Measurements from ENCODE around the gene LINC01488.

LINC01488 gene

DNA sequence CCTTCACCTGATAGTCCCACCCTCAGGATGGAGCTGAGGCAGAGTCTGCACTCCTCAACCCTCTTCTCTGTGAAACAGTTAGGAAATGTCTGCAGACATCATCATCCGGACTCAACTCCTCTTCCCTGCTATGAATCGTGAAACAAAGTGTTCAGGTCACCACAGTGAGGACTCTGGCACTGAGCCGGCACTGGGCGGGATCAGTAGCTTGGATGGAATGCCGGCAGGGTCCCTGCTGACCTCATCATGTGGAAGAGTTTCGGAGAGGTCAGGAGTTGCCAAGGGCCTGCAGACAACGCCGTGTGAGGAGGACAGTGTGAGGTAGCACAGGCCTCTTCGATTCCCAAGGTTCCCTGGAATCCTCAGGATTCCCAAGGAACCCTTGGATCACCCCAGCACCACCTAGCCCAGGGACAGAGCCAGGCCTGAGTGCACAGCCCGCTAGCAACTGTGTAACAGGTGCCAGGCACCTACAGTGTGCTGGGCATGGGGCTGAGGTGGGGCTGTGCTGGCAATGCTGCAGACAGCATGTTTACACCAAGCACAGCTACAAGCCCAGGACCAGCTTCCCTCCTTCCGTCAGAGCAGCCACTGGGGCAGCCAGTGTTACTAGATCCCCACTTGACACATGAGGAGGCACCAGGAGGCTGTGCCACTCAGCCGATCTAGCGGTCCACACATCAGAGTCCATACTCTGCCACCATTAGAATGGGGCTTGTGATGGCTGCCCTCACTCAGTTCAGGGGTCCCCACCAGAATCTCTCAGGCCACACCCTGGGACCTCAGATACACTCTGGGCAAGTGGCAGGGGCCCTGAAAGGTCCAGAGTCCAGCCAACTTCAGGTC, 693 bp upstream of the LINC01488 start:
- no peak for DNase-seq

- DNase-seq: no peak
These were observed 859 bp downstream of the LINC01488 start for GRCh38 chr11:69482322-69482721.

DNA sequence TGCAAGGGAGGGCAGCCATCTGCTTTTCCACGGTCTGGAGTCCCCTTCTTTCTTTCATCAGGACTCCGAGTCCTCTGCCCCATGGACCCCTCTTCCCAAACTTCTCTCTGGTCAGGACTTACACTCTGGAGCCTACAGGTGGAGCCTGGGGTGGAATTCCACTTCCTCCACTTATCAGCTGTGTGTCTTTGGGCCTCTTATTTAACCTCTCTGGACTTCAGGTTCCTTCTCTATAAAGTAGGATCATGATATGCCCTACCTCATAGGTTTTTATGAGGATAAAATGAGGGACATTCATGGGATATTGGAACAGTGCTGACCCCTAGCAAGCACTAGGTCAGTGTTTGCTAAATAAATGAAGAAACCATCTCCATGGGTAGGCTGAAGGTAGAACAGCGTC, 1.7 kb downstream of the LINC01488 start:
- no peak for DNase-seq

DNA sequence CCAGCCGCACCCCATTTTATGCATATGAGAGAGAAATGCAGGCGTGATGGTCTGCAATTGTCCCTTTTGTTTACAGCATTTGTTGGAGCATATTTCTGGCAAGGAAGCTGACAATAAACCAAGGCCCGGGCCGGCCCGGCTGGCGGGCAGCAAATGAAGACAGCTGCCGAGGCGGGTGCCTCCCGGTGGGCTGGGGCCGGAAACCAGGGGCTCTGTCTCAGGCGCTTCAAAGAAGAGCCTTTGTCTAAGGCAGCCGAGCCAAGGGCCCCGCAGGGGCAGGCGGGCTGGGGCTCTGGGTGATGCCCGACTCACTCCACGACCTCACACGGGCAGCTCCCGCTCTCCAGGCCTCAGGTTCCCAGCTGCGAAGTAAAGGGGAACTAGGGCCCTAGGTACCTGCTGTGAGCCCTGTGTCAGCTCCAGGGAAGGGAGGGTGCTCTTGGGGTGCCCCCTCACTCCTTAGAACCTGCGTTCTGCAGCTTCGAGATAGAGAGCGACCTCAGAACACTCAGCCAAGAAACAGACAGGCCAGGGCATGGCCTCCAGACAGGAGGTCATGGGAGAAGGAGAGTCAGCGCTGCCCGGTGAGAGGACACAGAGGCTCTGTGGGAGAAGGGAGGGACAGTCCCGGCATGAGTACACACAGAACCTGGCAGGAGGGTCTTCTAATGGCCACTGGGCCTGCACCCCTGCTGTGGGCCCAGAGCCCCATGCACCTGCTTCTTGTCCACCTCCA, 2.4 kb downstream of the LINC01488 start:
- DNase-seq: no peak

DNA sequence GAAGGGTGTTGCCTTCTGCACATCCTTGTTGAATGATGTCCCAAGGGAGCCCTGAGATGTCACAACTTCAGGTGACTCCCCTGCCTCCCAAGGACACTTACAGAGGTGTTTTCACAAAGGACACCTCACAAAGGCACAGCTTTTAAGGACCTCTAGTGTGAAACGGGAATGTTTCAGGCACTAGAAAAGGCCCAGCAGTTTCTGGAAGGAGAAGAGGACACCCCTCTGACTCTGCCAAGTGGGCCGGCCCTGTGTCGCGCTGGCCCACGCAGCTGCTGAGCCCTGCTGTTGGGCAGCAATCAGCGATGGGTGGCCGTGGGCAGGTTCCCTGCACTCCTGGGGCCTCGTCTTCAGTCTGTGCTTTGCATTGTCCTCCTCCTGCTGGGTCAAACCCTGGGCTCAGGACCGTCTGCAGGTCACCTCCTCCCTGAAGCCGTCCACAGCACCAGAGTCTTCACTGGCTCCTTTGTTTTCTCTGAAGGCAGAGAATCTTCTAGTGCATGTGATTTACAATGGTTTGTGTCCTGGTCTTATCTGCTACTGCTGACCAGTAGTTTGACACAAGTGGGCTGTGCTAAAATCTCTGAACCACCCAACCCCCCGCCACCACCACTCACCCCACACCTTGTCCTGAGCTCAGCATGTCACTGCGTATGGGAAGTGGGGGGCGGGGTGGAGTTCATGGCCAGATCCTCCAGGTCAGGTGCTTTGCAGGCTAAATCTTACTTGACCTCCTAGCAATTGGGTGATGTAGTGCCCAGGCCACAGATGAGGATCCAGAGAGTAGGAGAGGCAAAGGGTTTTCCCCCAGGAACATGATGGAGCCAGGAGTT, 3.2 kb downstream of the LINC01488 start:
- DNase-seq: no peak

GRCh38 chr11:69485337-69486041, 4.0 kb downstream of the LINC01488 start:
- DNase-seq: no peak

GRCh38 chr11:69486056-69486772, 4.8 kb downstream of the LINC01488 start:
- no peak for DNase-seq

- no peak for DNase-seq
These were observed 5.4 kb downstream of the LINC01488 start for GRCh38 chr11:69486773-69487291.

- no peak for DNase-seq
These were observed 5.9 kb downstream of the LINC01488 start for GRCh38 chr11:69487391-69487790.

DNA sequence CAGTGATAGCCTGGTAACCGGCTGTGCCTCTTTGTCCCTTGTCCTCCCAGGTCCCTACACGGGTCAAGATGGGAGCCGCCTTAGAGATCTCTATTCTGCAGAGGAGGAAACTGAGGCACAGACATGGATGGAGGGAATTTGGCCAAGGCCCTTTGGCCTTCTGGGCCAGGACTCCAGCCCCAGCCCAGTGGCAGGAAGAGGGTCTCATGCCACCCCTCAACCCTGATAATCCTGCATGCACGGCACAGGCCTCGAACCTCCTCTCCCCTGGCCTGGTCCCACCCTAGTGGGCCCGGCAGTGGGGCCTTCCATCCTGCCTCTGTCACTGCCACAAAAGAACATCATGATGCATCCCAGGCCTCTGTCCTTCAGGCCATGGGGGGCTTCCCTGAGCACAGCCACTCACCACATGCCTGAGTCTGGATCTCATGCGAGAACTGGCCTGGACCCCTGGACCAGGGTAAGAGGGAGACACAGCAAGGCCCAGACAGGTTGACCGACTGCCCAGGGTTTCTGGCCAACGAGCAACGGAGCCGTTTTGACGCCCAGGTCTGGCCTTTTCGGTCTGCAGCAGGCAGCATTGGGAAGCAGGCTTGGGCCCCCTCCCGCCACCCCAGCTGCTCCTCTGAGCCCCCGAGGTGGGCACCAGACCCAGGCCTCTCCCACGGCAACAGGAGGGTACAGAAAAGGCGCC, 6.5 kb downstream of the LINC01488 start:
- no peak for DNase-seq

DNA sequence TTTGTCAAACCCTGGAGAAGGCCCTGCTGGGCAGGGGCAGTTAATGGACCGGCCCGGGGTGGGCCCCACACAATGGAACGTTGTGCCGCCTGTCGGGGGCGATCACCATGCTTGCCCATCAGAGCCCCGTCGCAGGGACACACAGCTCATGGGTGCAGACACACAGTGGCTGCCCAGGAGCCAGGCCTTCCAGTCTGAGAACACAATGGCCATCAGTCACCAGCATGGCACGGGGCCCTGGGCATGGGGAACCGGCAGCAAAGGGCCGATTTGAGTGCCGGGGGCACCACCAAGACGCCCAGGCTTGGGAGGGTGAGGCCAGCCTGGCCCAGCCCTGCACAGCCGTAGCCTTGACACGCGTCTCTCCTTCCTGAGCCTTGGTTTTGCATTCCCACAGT, 7.1 kb downstream of the LINC01488 start:
- DNase-seq: no peak

DNA sequence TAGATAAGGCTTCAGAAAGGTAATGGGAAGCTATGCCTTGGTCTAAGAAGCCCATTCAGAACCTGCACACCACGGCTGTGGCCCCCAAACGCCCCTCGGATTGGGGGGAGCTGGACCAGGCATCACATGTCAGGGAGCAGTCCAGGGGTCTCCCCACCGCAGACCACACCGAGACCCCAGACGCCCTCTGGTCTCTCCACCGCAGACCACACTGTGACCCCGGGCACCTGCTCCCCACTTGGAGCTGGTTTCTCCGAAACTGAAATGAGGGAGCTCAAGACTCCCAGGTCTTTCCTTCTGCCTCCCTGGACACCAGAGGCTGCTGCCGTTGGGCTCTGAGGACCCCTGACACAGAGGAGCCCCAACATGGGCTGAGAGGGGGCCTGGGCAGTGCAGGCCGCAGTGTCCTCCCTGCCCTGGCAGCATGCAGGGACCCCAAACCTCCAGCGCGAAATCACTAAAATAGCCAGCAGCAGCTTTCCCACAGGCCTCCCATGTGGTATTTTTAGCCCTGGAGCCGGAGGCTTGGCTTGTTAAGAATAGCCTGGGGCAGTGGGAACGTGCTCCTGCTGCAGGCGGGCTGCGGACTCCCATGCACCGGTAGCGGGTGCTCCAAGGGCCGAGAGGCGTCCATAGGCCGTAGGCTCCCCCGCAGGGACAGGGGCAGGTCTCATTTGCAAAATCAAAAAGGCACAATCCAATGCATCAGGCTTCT, 7.7 kb downstream of the LINC01488 start:
- no peak for DNase-seq

- DNase-seq: no peak
These were observed 8.4 kb downstream of the LINC01488 start for GRCh38 chr11:69489746-69490365.

- no peak for DNase-seq
These were observed 9.1 kb downstream of the LINC01488 start for GRCh38 chr11:69490516-69490915.

DNA sequence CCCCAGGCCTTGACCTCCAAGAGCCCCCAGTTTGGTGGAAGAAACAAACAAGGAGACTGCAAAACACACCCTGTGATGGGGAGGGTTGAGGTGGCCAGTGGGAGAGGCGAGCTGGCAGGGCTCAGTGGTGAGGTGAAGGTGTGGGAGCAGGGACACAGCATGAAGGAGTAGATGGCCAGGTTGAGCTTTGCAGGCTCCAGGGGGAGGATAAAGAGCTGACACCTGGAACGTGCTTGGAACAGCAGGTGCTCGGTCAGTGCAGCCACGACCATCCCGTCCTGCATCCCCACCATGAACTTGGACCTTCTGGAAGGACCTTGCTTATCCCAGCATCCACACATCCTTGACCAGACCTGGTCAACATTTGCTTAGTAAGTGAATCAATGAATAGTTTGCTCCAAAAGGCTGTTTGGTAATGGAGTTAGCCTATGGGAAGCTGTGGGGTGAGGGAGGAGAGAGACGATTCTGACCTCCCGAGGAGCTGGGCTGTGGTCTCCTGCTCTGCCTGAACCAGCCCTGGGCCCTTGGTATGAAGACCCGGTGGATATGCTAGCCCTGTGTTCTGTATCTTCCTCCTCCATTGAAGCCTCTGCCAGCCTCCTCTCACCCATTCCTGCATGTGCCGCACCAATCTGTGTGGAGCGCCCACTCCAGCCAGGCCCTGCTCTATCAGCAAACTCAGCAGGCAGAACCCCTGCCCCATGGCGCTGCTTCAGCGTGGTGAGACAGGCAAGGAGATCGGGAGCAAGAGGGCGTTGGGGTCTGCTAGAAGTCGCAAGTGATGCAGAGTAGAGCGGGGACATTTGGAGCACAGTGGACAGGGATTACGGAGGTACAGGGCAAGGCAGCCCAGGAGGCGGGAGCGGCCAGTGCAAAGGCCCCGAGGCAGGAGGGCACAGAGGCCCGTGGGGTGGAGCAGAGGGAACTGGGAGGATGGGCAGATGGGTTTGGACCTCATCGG, 9.9 kb downstream of the LINC01488 start:
- DNase-seq: no peak

- no peak for DNase-seq
These were observed 10.9 kb downstream of the LINC01488 start for GRCh38 chr11:69492201-69492991.

DNA sequence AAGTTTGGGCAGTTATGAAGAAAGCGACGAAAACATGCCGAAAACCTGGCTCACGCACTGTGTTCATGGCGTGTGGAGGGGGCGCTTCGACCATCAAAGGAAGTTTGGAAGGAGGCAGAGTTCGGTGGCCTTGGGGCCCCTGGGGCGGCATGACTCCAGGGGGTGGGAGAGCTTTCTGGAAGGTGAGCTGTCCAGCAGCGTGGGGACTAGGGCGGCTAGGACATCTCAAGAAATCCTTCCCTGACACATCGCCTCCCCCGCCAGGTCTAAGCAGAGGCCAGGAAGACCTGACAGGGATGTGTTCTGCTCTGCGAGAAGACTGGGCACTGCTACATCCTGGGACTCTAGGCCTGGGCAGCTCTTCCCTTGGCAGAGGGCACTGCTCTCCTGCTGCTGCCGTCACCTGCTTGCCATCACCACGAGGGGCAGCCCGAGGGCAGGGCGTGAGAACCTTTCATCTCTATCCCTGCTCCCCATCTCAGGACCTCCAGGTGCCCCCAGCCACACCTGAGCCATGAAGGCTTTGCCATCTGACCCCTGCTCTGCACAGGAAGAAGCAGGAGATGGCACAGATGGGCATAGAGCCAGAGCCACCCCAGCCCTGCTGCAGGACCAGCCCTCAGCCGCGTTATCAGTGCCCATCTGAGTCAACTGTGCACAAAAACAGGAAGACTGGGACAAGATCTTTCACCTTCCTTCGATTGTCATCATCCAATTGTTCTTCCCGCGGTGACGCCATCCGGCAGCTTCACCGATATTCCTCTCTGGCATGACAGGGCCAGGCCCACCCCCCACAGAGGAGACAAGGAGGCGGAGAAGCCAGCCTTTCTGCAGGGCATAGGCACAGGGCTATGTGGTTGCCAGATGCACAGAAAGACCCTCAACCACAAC, 12.7 kb downstream of the LINC01488 start:
- no peak for DNase-seq
